Measurements from ENCODE around the gene OR5AU1.
"Not testable (repeated sequence)": the region's sequence is repeated elsewhere in the genome, so short reads cannot be mapped to it uniquely, and the experiment has no call there.

The OR5AU1 gene

GRCh38 chr14:21171128-21171527 is 15.3 kb upstream of the OR5AU1 start:
- DNase-seq: no peak

GRCh38 chr14:21169573-21169972 is 13.7 kb upstream of the OR5AU1 start:
- no peak for DNase-seq

- no peak for DNase-seq
Observed at GRCh38 chr14:21168055-21168454, 12.2 kb upstream of the OR5AU1 start.

GRCh38 chr14:21165670-21166069 is 9.8 kb upstream of the OR5AU1 start:
- DNase-seq: not testable (repeated sequence)

- not testable (repeated sequence) for DNase-seq
Observed at GRCh38 chr14:21165002-21165605, 9.2 kb upstream of the OR5AU1 start.

GRCh38 chr14:21163871-21164291 is 8.0 kb upstream of the OR5AU1 start:
- DNase-seq: no peak

- no peak for DNase-seq
Observed at GRCh38 chr14:21162081-21162480, 6.2 kb upstream of the OR5AU1 start.

GRCh38 chr14:21160061-21160610 is 4.3 kb upstream of the OR5AU1 start:
- no peak for DNase-seq

- DNase-seq: not testable (repeated sequence)
Observed at GRCh38 chr14:21158175-21158574, 2.3 kb upstream of the OR5AU1 start.

- no peak for DNase-seq
Observed at GRCh38 chr14:21149641-21150367, 6.1 kb downstream of the OR5AU1 start.

- no peak for DNase-seq
Observed at GRCh38 chr14:21145437-21145836, 10.4 kb downstream of the OR5AU1 start.

- DNase-seq: no peak
Observed at GRCh38 chr14:21142357-21142756, 13.5 kb downstream of the OR5AU1 start.

- DNase-seq: no peak
Observed at GRCh38 chr14:21136024-21136423, 19.8 kb downstream of the OR5AU1 start.

GRCh38 chr14:21133901-21134300 is 22.0 kb downstream of the OR5AU1 start:
- no peak for DNase-seq

GRCh38 chr14:21123429-21123828 is 32.4 kb downstream of the OR5AU1 start:
- DNase-seq: no peak

GRCh38 chr14:21121122-21121521 is 34.7 kb downstream of the OR5AU1 start:
- DNase-seq: no peak

GRCh38 chr14:21120686-21121085 is 35.2 kb downstream of the OR5AU1 start:
- no peak for DNase-seq

- no peak for DNase-seq
Observed at GRCh38 chr14:21118933-21119332, 36.9 kb downstream of the OR5AU1 start.

- no peak for DNase-seq
Observed at GRCh38 chr14:21113369-21113768, 42.5 kb downstream of the OR5AU1 start.

GRCh38 chr14:21112255-21112654 is 43.6 kb downstream of the OR5AU1 start:
- DNase-seq: no peak

- DNase-seq: no peak
Observed at GRCh38 chr14:21109377-21110138, 46.3 kb downstream of the OR5AU1 start.

GRCh38 chr14:21108791-21109190 is 47.1 kb downstream of the OR5AU1 start:
- no peak for DNase-seq

GRCh38 chr14:21107283-21107800 is 48.5 kb downstream of the OR5AU1 start:
- no peak for DNase-seq

All from C1 segment of cervical spinal cord (tissue), 14 donors.